GM23248 (cell line): ENCODE results near the gene ANKRD16. TPM values are rescaled to one million over a fixed set of nuclear protein-coding genes. Genes with fewer than 3 reads are reported as not detected.

ENCODE experiments used
- DNase-seq: peaks from one replicate; pipeline ENCODE4 v3.0.0-alpha.2; 2015
- H2AFZ ChIP-seq: fragments of 200-600 bp; sonication (generic); 2 replicates; pipeline ENCODE4 v1.6.1; 2016; ENCODE audit warnings: antibody characterized with exemption
- H3F3A ChIP-seq: fragments of 200-600 bp; sonication (generic); 2 replicates; pipeline ENCODE4 v1.6.1; 2016; ENCODE audit warnings: mild to moderate bottlenecking, antibody characterized with exemption, mixed run types; ENCODE audit not compliant: insufficient read depth
- H3K27ac ChIP-seq: fragments of 200-600 bp; sonication (generic); 2 replicates; pipeline ENCODE4 v1.5.1; 2016; ENCODE audit warnings: mild to moderate bottlenecking
- H3K27me3 ChIP-seq: fragments of 200-600 bp; sonication (generic); replicated peaks from 2 replicates; pipeline ENCODE4 v1.6.1; 2016; ENCODE audit warnings: mild to moderate bottlenecking; ENCODE audit not compliant: insufficient read depth
- H3K36me3 ChIP-seq: fragments of 200-600 bp; sonication (generic); 2 replicates; pipeline ENCODE4 v1.6.1; 2016; ENCODE audit warnings: low read depth, mild to moderate bottlenecking
- H3K4me1 ChIP-seq: fragments of 200-600 bp; sonication (generic); 2 replicates; pipeline ENCODE4 v1.6.1; 2016; ENCODE audit warnings: mild to moderate bottlenecking; ENCODE audit not compliant: insufficient read depth
- H3K4me2 ChIP-seq: fragments of 200-600 bp; sonication (generic); one replicate; pipeline ENCODE4 v1.6.1; 2016; ENCODE audit warnings: mild to moderate bottlenecking; ENCODE audit not compliant: unreplicated experiment
- H3K4me3 ChIP-seq: fragments of 200-600 bp; sonication (generic); 2 replicates; pipeline ENCODE4 v1.5.1; 2016; ENCODE audit warnings: mild to moderate bottlenecking
- H3K79me2 ChIP-seq: fragments of 200-600 bp; sonication (generic); 2 replicates; pipeline ENCODE4 v1.6.1; 2016; ENCODE audit warnings: mild to moderate bottlenecking; ENCODE audit not compliant: insufficient read depth
- H3K9ac ChIP-seq: fragments of 200-600 bp; sonication (generic); 2 replicates; pipeline ENCODE4 v1.6.1; 2016; ENCODE audit warnings: mild to moderate bottlenecking
- H3K9me2 ChIP-seq: fragments of 200-600 bp; sonication (generic); 2 replicates; pipeline ENCODE4 v1.6.1; 2016; ENCODE audit warnings: mixed run types, mild to moderate bottlenecking, moderate library complexity; ENCODE audit not compliant: insufficient read depth
- H3K9me3 ChIP-seq: fragments of 200-600 bp; sonication (generic); one replicate; pipeline ENCODE4 v1.6.1; 2017; ENCODE audit warnings: low read depth
- H4K20me1 ChIP-seq: fragments of 200-600 bp; sonication (generic); 2 replicates; pipeline ENCODE4 v1.6.0; 2016; ENCODE audit not compliant: insufficient read depth
- EZH2 ChIP-seq: fragments of 200-600 bp; sonication (generic); IDR thresholded peaks from 2 replicates; pipeline ENCODE4 v1.6.1; 2018; ENCODE audit warnings: antibody characterized with exemption, mild to moderate bottlenecking; ENCODE audit not compliant: insufficient read depth, poor library complexity, severe bottlenecking
- EZH2phosphoT487 ChIP-seq: fragments of 200-600 bp; sonication (generic); IDR thresholded peaks from 2 replicates; pipeline ENCODE4 v1.6.1; 2018; ENCODE audit warnings: antibody characterized with exemption, moderate library complexity, mild to moderate bottlenecking, low read depth; ENCODE audit not compliant: insufficient read depth
- WGBS, 2 experiments: methylation state at CpG; one replicate each; pipeline ENCODE4 v1.1.6; 2015 to 2017; ENCODE audit warnings: low lambda C conversion rate in 2 of 2, low coverage in 1 of 2; ENCODE audit errors: missing lambda C conversion rate in 2 of 2; 5-methylcytosine and 5-hydroxymethylcytosine counted together
- in situ Hi-C: fragments of 300-500 bp; cut with MboI; formaldehyde crosslinking; loops from 2 replicates; pipeline ENCODE4 v1.15.0; 2020
- polyA plus RNA-seq: library from polyadenylated mRNA; unstranded; fragments of >200 nt; fragmentation: Nextera tagmentation; extraction: Ambion mirVana; gene quantifications from 2 replicates; pipeline ENCODE4 v1.2.1, GENCODE V29; 2016
- total RNA-seq: library from RNA; depleted of rRNA; stranded (reverse); fragments of >200 nt; shearing (Covaris generic); gene quantifications from 2 replicates; pipeline ENCODE4 v1.2.3, GENCODE V29; 2014

Gene ANKRD16
- total and polyA plus RNA-seq, 2 experiments from 2014 or later: 2.7 to 5.4 TPM

DNA sequence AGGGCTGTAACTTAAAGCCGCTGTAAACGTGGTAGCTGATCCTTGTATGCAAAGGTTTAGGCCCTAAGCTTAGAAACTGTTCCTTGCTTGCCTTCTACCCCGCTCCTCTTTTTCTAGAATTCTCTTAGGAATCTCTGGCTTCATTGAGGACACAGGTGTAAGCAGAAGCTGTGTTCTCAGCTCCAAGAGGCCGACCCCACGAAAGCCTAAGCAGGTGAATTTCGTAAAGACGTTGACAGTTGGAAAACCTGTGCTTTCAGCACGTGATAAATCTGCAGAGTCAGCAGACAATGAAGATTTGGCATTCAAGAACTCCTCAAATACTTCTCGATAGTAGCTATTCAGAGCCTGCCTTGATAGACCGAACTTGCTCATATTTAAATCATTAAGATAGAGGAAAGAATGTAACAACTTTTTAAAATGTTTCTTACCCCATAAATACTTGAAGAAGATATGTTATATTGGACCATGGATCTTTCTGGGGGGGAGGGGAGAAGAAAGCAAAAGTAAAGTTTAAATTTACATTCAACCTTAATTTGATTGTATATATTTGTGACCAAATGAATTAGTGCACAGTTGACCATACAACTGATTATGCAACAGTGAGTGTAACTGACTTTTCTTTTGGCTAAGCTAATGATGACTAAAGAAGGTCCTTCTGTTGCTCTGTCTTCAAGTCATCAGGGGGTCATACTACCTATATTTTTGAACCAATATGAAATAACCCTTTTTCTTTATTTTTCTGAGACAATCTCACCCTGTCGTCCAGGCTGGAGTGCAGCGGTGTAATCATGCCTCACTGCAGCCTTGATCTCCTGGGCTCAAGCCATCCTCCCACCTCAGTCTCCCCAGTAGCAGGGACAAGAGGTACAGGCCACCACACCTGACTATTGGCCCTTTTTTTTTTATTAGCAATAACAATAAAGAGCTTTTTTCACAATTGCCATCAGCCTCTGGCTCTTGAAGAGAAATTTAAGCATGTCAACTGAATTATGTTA lies 75.3 kb downstream of the ANKRD16 start:
- Histone ChIP-seq H3K9me2 (no peaks in the 10 kb centered on the region), H3K79me2 (peaks cover 50% of the 10 kb centered on the region), H2AFZ (peak overlapping the region; percentile 62), H3K27ac (peak overlapping the region; percentile 92), H3K4me1 (peaks cover 29% of the 10 kb centered on the region), H4K20me1 (peaks cover 30% of the 10 kb centered on the region), H3K36me3 (no peaks in the 10 kb centered on the region), H3K4me3 (peak overlapping the region; percentile 95), H3K9me3 (no peaks in the 10 kb centered on the region), H3K4me2 (peak overlapping the region; percentile 88), H3K27me3 (no peaks in the 10 kb centered on the region), H3K9ac (peak overlapping the region; percentile 99), H3F3A (peaks cover 26% of the 10 kb centered on the region; the same call in 1 of the 2 replicates)
- TF ChIP-seq EZH2phosphoT487: no peak
- TF ChIP-seq EZH2: no peak
- WGBS, 2 experiments: 26 to 29% methylated on average over 12 of the region's 12 CpGs
- DNase-seq: peak; percentile 54
- in situ Hi-C loops: no loop called here

DNA sequence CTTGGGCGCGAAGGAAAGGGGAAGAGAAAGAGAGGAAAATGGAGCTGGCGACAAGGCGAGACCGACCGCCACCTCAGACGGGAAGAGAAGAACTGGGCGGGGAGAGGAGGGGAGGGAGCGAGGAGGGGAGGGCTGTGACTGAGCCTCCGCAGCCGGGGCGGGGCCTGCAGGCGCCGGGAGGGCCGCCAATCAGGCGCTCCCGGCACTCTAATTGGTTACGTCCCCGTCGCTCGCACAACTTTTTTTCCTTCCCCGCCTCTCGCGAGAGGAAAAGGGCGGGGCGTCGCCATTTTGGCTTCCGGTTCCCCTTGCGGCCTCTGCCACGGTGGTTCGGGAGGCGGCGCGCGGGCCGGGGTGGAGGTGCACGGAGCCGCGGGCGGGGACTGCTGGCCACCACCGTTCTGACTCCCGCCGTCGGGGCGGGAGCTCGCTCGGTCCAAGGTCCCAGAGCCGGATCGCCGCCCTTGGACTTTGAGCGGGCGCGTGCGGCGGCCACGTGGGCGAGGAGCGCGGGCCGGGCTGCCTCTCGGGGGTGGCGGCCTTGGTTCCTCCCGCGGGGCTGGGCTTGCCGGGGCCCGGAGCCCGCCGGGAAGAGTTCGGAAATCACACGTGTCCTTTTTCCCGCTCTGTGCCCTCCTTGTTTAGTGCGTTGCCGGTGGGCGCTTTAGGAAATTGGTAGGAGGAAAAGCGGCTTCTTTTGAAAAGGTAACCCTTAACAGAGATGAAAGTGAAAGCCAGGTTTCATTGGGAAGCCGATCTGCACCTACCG lies 76.2 kb downstream of the ANKRD16 start, which contains the start of gene GDI2:
Gene GDI2 (minus strand): TSS at position 94 of the 769 bp plus-strand sequence. CDS start 176 bp downstream, outside the sequence.
- H3K79me2 ChIP-seq: peaks cover 59% of the 10 kb centered on the region
- H3K27me3 ChIP-seq: no peaks in the 10 kb centered on the region
- H3K9me2 ChIP-seq: no peaks in the 10 kb centered on the region
- TF ChIP-seq EZH2: no peak
- no peak for TF ChIP-seq EZH2phosphoT487
- H3K9me3 ChIP-seq: no peaks in the 10 kb centered on the region
- peaks cover 36% of the 10 kb centered on the region for H3K4me1 ChIP-seq
- H3K36me3 ChIP-seq: no peaks in the 10 kb centered on the region
- 0 to 1% methylated on average over 27 to 73 of the region's 77 CpGs for WGBS, 2 experiments
- peak within 1 kb of the TSS; percentile 95 for H3K4me3 ChIP-seq
- peak within 1 kb of the TSS; percentile 88 for H3K4me2 ChIP-seq
- H4K20me1 ChIP-seq: peaks cover 34% of the 10 kb centered on the region
- peak within 1 kb of the TSS; percentile 99 for H3K9ac ChIP-seq
- peak within 1 kb of the TSS; percentile 72 for H2AFZ ChIP-seq
- in situ Hi-C loops: no loop called here
- peak within 1 kb of the TSS; percentile 92 for H3K27ac ChIP-seq
- peaks cover 28% of the 10 kb centered on the region; the same call in 1 of the 2 replicates for H3F3A ChIP-seq
- peak; percentile 99 for DNase-seq

DNA sequence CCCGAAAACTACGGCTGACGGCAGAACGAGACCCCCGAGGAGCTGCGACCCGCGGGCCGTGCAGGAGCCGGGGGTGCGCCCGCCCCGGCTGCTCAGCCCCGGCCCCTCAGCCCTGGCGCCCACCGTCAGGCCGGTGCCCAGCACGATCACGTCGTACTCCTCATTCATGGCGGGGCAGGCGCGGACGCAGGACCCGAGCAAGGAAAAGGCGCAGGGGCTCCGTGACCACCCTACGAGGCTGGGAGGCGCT lies 76.7 kb downstream of the ANKRD16 start:
- H3K4me3 ChIP-seq: peak overlapping the region; percentile 95
- TF ChIP-seq EZH2phosphoT487: no peak
- TF ChIP-seq EZH2: no peak
- in situ Hi-C loops: no loop called here
- H2AFZ ChIP-seq: peak overlapping the region; percentile 72
- peak overlapping the region; percentile 99 for H3K9ac ChIP-seq
- no peak for DNase-seq
- H3K27ac ChIP-seq: peak overlapping the region; percentile 92
- peaks cover 28% of the 10 kb centered on the region; the same call in 1 of the 2 replicates for H3F3A ChIP-seq
- 1% methylated on average over 28 to 29 of the region's 29 CpGs for WGBS, 2 experiments
- no peaks in the 10 kb centered on the region for H3K27me3 ChIP-seq
- H3K79me2 ChIP-seq: peaks cover 64% of the 10 kb centered on the region
- no peaks in the 10 kb centered on the region for H3K9me3 ChIP-seq
- peaks cover 36% of the 10 kb centered on the region for H4K20me1 ChIP-seq
- peak overlapping the region; percentile 88 for H3K4me2 ChIP-seq
- no peaks in the 10 kb centered on the region for H3K9me2 ChIP-seq
- peaks cover 36% of the 10 kb centered on the region for H3K4me1 ChIP-seq
- H3K36me3 ChIP-seq: 0 out of 2 replicates have a peak, but pooled peaks cover 1% of the 10 kb centered on the region
